K562 (cell line): ENCODE results near the gene ZNF493. TPM values are rescaled to one million over a fixed set of nuclear protein-coding genes. Genes with fewer than 3 reads are reported as not detected.

Experiments
- ATAC-seq: fragments of 200-7000 bp; cut with Tn5 transposase; 3 replicates; pipeline ENCODE4 v1.9.1; 2020; ENCODE audit warnings: moderate library complexity
- BruUV-seq: library from RNA; stranded (reverse); fragments of 400-500 nt; replicated peaks from 2 replicates; lab custom pipeline; 2021; lab: Mats Ljungman, UMichigan
- CTCF ChIA-PET: fragments of 300-600 bp; formaldehyde crosslinking; extraction: SDS; loops from one replicate; lab custom pipeline; 2021; ENCODE audit warnings: low intra/inter-chr PET ratio; lab: Yijun Ruan, JAX
- POLR2A ChIA-PET: fragments of 300-600, 350-650 bp; sonication (Branson Sonifier 250); formaldehyde crosslinking; extraction: SDS; loops from one replicate; lab custom pipeline; 2021; ENCODE audit warnings: antibody characterized with exemption, inconsistent platforms; lab: Yijun Ruan, JAX
- DNase-seq, 4 experiments: peaks; one replicate each; pipeline versions ENCODE4 v3.0.0 to v3.0.0-alpha.2; 2011 to 2018; ENCODE audit warnings: low spot score in 3 of 4, mixed read lengths in 3 of 4; ENCODE audit errors: extremely low read depth in 1 of 4
- FAIRE-seq: peaks from 2 replicates; lab custom pipeline; 2011; peaks lifted over from hg19 to GRCh38; lab: Jason Lieb, UNC
- H2AFZ ChIP-seq: 2 replicates; pipeline ENCODE4 v1.6.0; 2011; ENCODE audit warnings: low read depth, low read length, control low read depth, inconsistent platforms
- H3K27ac ChIP-seq: fragments of 200-600 bp; 3 replicates; pipeline ENCODE4 v1.8.0; 2011; ENCODE audit warnings: low read depth, mild to moderate bottlenecking, control low read depth, inconsistent platforms, low read length, moderate library complexity, mixed read lengths; ENCODE audit errors: extremely low read depth
- H3K27me3 ChIP-seq, 2 experiments: fragments of 300-600 bp in 1 of 2; 2 replicates in 1 of 2; 3 replicates in 1 of 2; pipeline versions ENCODE4 v1.6.0 to v1.8.0; 2011; ENCODE audit warnings: inconsistent platforms in 2 of 2, low read length in 2 of 2, mild to moderate bottlenecking in 1 of 2, mixed read lengths in 1 of 2, moderate library complexity in 1 of 2; ENCODE audit not compliant: control insufficient read depth in 2 of 2, insufficient read depth in 2 of 2
- H3K36me3 ChIP-seq: fragments of 300-600 bp; 3 replicates; pipeline ENCODE4 v1.8.0; 2011; ENCODE audit warnings: mild to moderate bottlenecking, low read length, inconsistent platforms; ENCODE audit not compliant: control insufficient read depth, insufficient read depth
- H3K4me1 ChIP-seq, 2 experiments: fragments of 200-600 bp in 1 of 2; replicated peaks in 1 of 2; 2 replicates in 1 of 2; 3 replicates in 1 of 2; pipeline versions ENCODE4 v1.5.1 to v1.8.0; 2011; ENCODE audit warnings: inconsistent platforms in 2 of 2, low read length in 2 of 2, mild to moderate bottlenecking in 1 of 2, mixed read lengths in 1 of 2, moderate library complexity in 1 of 2; ENCODE audit not compliant: control insufficient read depth in 2 of 2, insufficient read depth in 2 of 2
- H3K4me2 ChIP-seq: 2 replicates; pipeline ENCODE4 v1.6.1; 2011; ENCODE audit warnings: low read length, control low read depth, inconsistent platforms, mixed read lengths; ENCODE audit not compliant: insufficient read depth
- H3K4me3 ChIP-seq: fragments of 200-600 bp; sonication (generic), shearing (Covaris generic); 2 replicates; pipeline ENCODE4 v1.5.1; 2016; ENCODE audit warnings: control low read depth, inconsistent platforms
- H3K79me2 ChIP-seq: fragments of 200-600 bp; 3 replicates; pipeline ENCODE4 v1.8.0; 2011; ENCODE audit warnings: low read length, inconsistent platforms; ENCODE audit not compliant: control insufficient read depth, insufficient read depth
- H3K9ac ChIP-seq, 2 experiments: 2 replicates each; pipeline versions ENCODE4 v1.6.0 to v1.6.1; 2011; ENCODE audit warnings: low read depth in 2 of 2, low read length in 2 of 2, control low read depth in 1 of 2, inconsistent platforms in 1 of 2, mild to moderate bottlenecking in 1 of 2, mixed read lengths in 1 of 2; ENCODE audit not compliant: insufficient read depth in 1 of 2
- H3K9me1 ChIP-seq: one replicate; pipeline ENCODE4 v1.6.0; 2011; ENCODE audit warnings: inconsistent platforms, mild to moderate bottlenecking, low read length, moderate library complexity; ENCODE audit not compliant: control insufficient read depth, insufficient read depth
- H3K9me3 ChIP-seq: replicated peaks from 2 replicates; pipeline ENCODE4 v1.5.1; 2011; ENCODE audit warnings: low read depth, low read length, inconsistent platforms; ENCODE audit not compliant: control insufficient read depth, insufficient read depth
- H4K20me1 ChIP-seq: replicated peaks from 2 replicates; pipeline ENCODE4 v1.6.1; 2011; ENCODE audit warnings: low read length, inconsistent platforms, mixed read lengths; ENCODE audit not compliant: control insufficient read depth, insufficient read depth
- CBX2 ChIP-seq: fragments of 200-600 bp; sonication (generic); IDR thresholded peaks from one replicate; pipeline ENCODE4 v1.6.1; 2012; ENCODE audit warnings: mild to moderate bottlenecking, low read length, inconsistent platforms; ENCODE audit not compliant: insufficient read depth, poor library complexity, severe bottlenecking
- KDM4B ChIP-seq, 2 experiments: fragments of 450-650 bp in 1 of 2; sonication (generic) in 1 of 2; IDR thresholded peaks; 2 replicates each; pipeline ENCODE4 v1.6.1; 2016 to 2017; ENCODE audit warnings: borderline replicate concordance in 2 of 2, antibody characterized with exemption in 1 of 2, low read depth in 1 of 2, mild to moderate bottlenecking in 1 of 2
- MEF2A ChIP-seq: IDR thresholded peaks from 2 replicates; pipeline ENCODE4 v1.6.1; 2011; ENCODE audit warnings: low read depth, mild to moderate bottlenecking, low read length, moderate library complexity; ENCODE audit not compliant: control insufficient read depth
- REST ChIP-seq, 2 experiments: fragments of 450-650 bp; formaldehyde crosslinking in 1 of 2; IDR thresholded peaks; 2 replicates each; pipeline versions ENCODE4 v1.4.0 to v1.6.1; 2014 to 2020; ENCODE audit warnings: mild to moderate bottlenecking in 2 of 2, borderline replicate concordance in 1 of 2, low read depth in 1 of 2
- SREBF2 ChIP-seq: sonication (generic); formaldehyde crosslinking; IDR thresholded peaks from 2 replicates; pipeline ENCODE4 v1.4.0; 2020; ENCODE audit warnings: mild to moderate bottlenecking, missing genetic modification reagents
- ZNF134 ChIP-seq: fragments of 250-450 bp; sonication (Bioruptor Pico); conservative IDR thresholded peaks from 2 replicates; pipeline ENCODE4 v1.4.0; 2020
- WGBS: fragments of 100-300 bp; shearing (Covaris generic); methylation state at CpG from one replicate; pipeline ENCODE4 v1.1.6; 2016; ENCODE audit warnings: low coverage, mixed read lengths; ENCODE audit not compliant: insufficient coverage; ENCODE audit errors: missing lambda C conversion rate; 5-methylcytosine and 5-hydroxymethylcytosine counted together
- in situ Hi-C: fragments of 300-500 bp; cut with MboI; formaldehyde crosslinking; loops from 4 replicates; pipeline ENCODE4 v1.15.0; 2018; ENCODE audit warnings: inconsistent platforms, mixed read lengths
- intact Hi-C: fragments of 100-400 bp; cut with micrococcal nuclease; formaldehyde crosslinking; loops from 2 replicates; pipeline ENCODE4 v1.14.2; 2022
- polyA plus RNA-seq, 8 experiments: library from polyadenylated mRNA; depleted of rRNA in 4 of 8; stranded (reverse) in 5 of 8; unstranded in 3 of 8; fragments of >200 nt; fragmentation: Nextera tagmentation in 2 of 8; fragmentation: Illumina TruSeq in 1 of 8; extraction: Ambion mirVana in 2 of 8; extraction: Trizol in 1 of 8; gene quantifications; 2 replicates each; pipeline versions ENCODE4 v1.2.1 to v1.2.3, GENCODE V29; 2011 to 2014; ENCODE audit warnings: inconsistent platforms in 1 of 8, missing spikeins in 1 of 8
- total RNA-seq, 7 experiments: library from RNA; depleted of rRNA in 6 of 7; stranded (reverse); fragments of >200 nt in 6 of 7; fragmentation: Illumina TruSeq in 2 of 7; extraction: Trizol in 2 of 7; gene quantifications; 2 replicates each; pipeline versions ENCODE4 v1.2.1 to v1.2.3, GENCODE V29; 2011 to 2021; ENCODE audit warnings: low replicate concordance in 1 of 7
- TF ChIP-seq, protein P1 (sequence below): sonication (generic); formaldehyde crosslinking; IDR thresholded peaks from 2 replicates; pipeline ENCODE4 v1.8.1; 2023; ENCODE audit warnings: mild to moderate bottlenecking, missing genetic modification reagents
- TF ChIP-seq, protein P2 (sequence below), 2 experiments: fragments of 450-650 bp; IDR thresholded peaks; 2 replicates each; pipeline ENCODE4 v1.6.1; 2018; ENCODE audit warnings: mild to moderate bottlenecking in 2 of 2, low read depth in 1 of 2; ENCODE audit not compliant: partially characterized antibody in 2 of 2

Gene ZNF493
- total and polyA plus RNA-seq, 9 of the 15 experiments (the other 6 are each of a cell fraction or from before 2014, with no cell fraction given): 5.0 to 18.6 (median 12.2) TPM

- H3K27ac ChIP-seq: no peak overlapping the region
- intact Hi-C loops: no loop called here
- no peaks in the 10 kb centered on the region for H4K20me1 ChIP-seq
- no peaks in the 10 kb centered on the region for H3K4me1 ChIP-seq
- DNase-seq (no peak), FAIRE-seq (no peak), ATAC-seq (no peak; the same call in 2 of the 3 replicates)
- ChIA-PET CTCF (no interaction called here), POLR2A (no interaction called here)
- H3K27me3 ChIP-seq: no peaks in the 10 kb centered on the region
- peaks cover 8% of the 10 kb centered on the region; the same call in 1 of the 2 replicates for H3K9me3 ChIP-seq
- no peak overlapping the region for H3K4me3 ChIP-seq
- no peaks in the 10 kb centered on the region for H3K36me3 ChIP-seq
- no peak overlapping the region for H3K4me2 ChIP-seq
- 49% methylated on average over 16 of the region's 16 CpGs for WGBS
- BruUV-seq: no TSS peak
- no peak overlapping the region for H3K9ac ChIP-seq
- no peaks in the 10 kb centered on the region for H3K79me2 ChIP-seq
- no peak overlapping the region for H2AFZ ChIP-seq
- H3K9me1 ChIP-seq: no peaks in the 10 kb centered on the region
- in situ Hi-C loops: no loop called here
- no peak for TF ChIP-seq MEF2A
- TF ChIP-seq, protein P1, sequence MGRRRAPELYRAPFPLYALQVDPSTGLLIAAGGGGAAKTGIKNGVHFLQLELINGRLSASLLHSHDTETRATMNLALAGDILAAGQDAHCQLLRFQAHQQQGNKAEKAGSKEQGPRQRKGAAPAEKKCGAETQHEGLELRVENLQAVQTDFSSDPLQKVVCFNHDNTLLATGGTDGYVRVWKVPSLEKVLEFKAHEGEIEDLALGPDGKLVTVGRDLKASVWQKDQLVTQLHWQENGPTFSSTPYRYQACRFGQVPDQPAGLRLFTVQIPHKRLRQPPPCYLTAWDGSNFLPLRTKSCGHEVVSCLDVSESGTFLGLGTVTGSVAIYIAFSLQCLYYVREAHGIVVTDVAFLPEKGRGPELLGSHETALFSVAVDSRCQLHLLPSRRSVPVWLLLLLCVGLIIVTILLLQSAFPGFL (CRISPR knock-in tag): no peak
- TF ChIP-seq SREBF2: no peak
- TF ChIP-seq REST (IDR thresholded peaks at IDR 0.05; ENCODE audit: borderline replicate concordance): no peak
- no peak for TF ChIP-seq REST (CRISPR knock-in tag; IDR thresholded peaks at IDR 0.05; ENCODE audit: low read depth)
- TF ChIP-seq CBX2: no peak
- TF ChIP-seq KDM4B (IDR thresholded peaks at IDR 0.05; ENCODE audit: borderline replicate concordance in 2 of 2, low read depth in 1 of 2): no peak
- TF ChIP-seq, protein P2, sequence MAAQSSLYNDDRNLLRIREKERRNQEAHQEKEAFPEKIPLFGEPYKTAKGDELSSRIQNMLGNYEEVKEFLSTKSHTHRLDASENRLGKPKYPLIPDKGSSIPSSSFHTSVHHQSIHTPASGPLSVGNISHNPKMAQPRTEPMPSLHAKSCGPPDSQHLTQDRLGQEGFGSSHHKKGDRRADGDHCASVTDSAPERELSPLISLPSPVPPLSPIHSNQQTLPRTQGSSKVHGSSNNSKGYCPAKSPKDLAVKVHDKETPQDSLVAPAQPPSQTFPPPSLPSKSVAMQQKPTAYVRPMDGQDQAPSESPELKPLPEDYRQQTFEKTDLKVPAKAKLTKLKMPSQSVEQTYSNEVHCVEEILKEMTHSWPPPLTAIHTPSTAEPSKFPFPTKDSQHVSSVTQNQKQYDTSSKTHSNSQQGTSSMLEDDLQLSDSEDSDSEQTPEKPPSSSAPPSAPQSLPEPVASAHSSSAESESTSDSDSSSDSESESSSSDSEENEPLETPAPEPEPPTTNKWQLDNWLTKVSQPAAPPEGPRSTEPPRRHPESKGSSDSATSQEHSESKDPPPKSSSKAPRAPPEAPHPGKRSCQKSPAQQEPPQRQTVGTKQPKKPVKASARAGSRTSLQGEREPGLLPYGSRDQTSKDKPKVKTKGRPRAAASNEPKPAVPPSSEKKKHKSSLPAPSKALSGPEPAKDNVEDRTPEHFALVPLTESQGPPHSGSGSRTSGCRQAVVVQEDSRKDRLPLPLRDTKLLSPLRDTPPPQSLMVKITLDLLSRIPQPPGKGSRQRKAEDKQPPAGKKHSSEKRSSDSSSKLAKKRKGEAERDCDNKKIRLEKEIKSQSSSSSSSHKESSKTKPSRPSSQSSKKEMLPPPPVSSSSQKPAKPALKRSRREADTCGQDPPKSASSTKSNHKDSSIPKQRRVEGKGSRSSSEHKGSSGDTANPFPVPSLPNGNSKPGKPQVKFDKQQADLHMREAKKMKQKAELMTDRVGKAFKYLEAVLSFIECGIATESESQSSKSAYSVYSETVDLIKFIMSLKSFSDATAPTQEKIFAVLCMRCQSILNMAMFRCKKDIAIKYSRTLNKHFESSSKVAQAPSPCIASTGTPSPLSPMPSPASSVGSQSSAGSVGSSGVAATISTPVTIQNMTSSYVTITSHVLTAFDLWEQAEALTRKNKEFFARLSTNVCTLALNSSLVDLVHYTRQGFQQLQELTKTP (IDR thresholded peaks at IDR 0.05; ENCODE audit: low read depth in 1 of 2, partially characterized antibody in 2 of 2): no peak
- no peak for TF ChIP-seq ZNF134 (CRISPR knock-in tag)
Measured at GRCh38 chr19:21440321-21440720, 43.4 kb downstream of the ZNF493 start.
